Testis (tissue), 2 donors: Measurements from ENCODE around the gene PET100.

Source experiments
- CTCF ChIP-seq, 3 experiments: fragments of 450-650 bp in 2 of 3; fragments of 200-600 bp in 1 of 3; sonication (generic) in 1 of 3; IDR thresholded peaks; one replicate each; pipeline ENCODE4 v1.5.1; 2016 to 2019; ENCODE audit warnings: antibody characterized with exemption in 3 of 3, mild to moderate bottlenecking in 2 of 3, moderate library complexity in 1 of 3
- POLR2A ChIP-seq: fragments of 450-650 bp; IDR thresholded peaks from one replicate; pipeline ENCODE4 v1.6.1; 2017; ENCODE audit warnings: antibody characterized with exemption, mild to moderate bottlenecking, moderate library complexity

GRCh38 chr19:7589822-7590221 lies 39.8 kb upstream of the PET100 start:
- TF ChIP-seq CTCF (IDR thresholded peaks at IDR 0.05) (no peak), POLR2A (no peak)
